ENCODE results near the gene GPN2. TPM values are rescaled to one million over a fixed set of nuclear protein-coding genes. Genes with fewer than 3 reads are reported as not detected.
A peak's percentile ranks its signal among the peaks of the same experiment; 100 is the strongest.

GPN2 gene
- total RNA-seq, 1 donor from 2014 or later: 26.4 TPM

GRCh38 chr1:26862781-26863684, 27.1 kb downstream of the GPN2 start, which contains the start of gene SFN:
Gene SFN, plus strand, starts transcription at chr1:26863149. Its CDS starts 64 bp downstream, at chr1:26863213.
- Mint-ChIP-seq H3K4me1 (ENCODE audit: unreplicated experiment) (peaks cover 22% of the 10 kb centered on the region), H3K27me3 (ENCODE audit: unreplicated experiment) (no peaks in the 10 kb centered on the region), H3K36me3 (ENCODE audit: unreplicated experiment) (no peaks in the 10 kb centered on the region), H3K4me3 (ENCODE audit: unreplicated experiment) (peak within 1 kb of the TSS; percentile 22), H3K9me3 (ENCODE audit: unreplicated experiment) (no peaks in the 10 kb centered on the region), H3K27ac (ENCODE audit: unreplicated experiment) (no peak within 1 kb of the TSS)
- peak; percentile 18 for TF ChIP-seq CTCF (IDR thresholded peaks at IDR 0.05)
- no peak for DNase-seq (ENCODE audit: extremely low spot score, unreplicated experiment)

DNA sequence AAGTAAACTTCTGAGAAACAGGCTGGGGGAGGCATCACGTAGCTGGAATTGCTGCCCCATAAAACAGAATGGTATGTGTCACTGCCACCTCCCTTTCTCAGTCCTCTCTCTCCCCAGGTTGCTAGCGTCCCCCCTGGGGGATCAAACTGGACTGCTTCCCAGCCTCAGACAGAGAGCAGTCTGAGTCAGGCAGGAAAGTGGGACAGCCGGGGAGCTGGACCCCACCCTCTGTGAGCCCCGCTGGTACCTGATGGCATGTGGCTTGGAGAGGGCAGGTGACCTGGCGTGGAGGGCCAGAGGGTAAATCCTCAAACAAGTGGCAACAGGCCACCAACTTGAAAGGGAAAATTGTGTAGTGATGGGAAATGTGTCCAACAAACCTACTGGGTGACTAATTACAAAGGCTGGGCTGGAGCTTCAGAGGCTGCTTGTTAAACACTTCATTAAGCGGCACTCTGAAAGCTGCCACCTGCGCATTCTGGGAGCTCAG, 28.1 kb downstream of the GPN2 start:
- no peak for TF ChIP-seq CTCF (IDR thresholded peaks at IDR 0.05)
- H3K4me3 Mint-ChIP-seq (ENCODE audit: unreplicated experiment): no peak overlapping the region
- no peak for DNase-seq (ENCODE audit: extremely low spot score, unreplicated experiment)
- H3K36me3 Mint-ChIP-seq (ENCODE audit: unreplicated experiment): no peaks in the 10 kb centered on the region
- peaks cover 22% of the 10 kb centered on the region for H3K4me1 Mint-ChIP-seq (ENCODE audit: unreplicated experiment)
- H3K27ac Mint-ChIP-seq (ENCODE audit: unreplicated experiment): no peak overlapping the region
- no peaks in the 10 kb centered on the region for H3K27me3 Mint-ChIP-seq (ENCODE audit: unreplicated experiment)
- H3K9me3 Mint-ChIP-seq (ENCODE audit: unreplicated experiment): no peaks in the 10 kb centered on the region

- Mint-ChIP-seq H3K27me3 (ENCODE audit: unreplicated experiment) (no peaks in the 10 kb centered on the region), H3K4me3 (ENCODE audit: unreplicated experiment) (no peak overlapping the region), H3K9me3 (ENCODE audit: unreplicated experiment) (no peaks in the 10 kb centered on the region), H3K27ac (ENCODE audit: unreplicated experiment) (peak overlapping the region; percentile 44), H3K36me3 (ENCODE audit: unreplicated experiment) (no peaks in the 10 kb centered on the region), H3K4me1 (ENCODE audit: unreplicated experiment) (peaks cover 22% of the 10 kb centered on the region)
- DNase-seq (ENCODE audit: extremely low spot score, unreplicated experiment): no peak
- TF ChIP-seq CTCF (IDR thresholded peaks at IDR 0.05): peak; percentile 41
Observed at GRCh38 chr1:26861286-26861701, 28.8 kb downstream of the GPN2 start.

- Mint-ChIP-seq H3K9me3 (ENCODE audit: unreplicated experiment) (no peaks in the 10 kb centered on the region), H3K4me1 (ENCODE audit: unreplicated experiment) (peaks cover 9% of the 10 kb centered on the region), H3K27ac (ENCODE audit: unreplicated experiment) (no peak overlapping the region), H3K4me3 (ENCODE audit: unreplicated experiment) (no peak overlapping the region), H3K36me3 (ENCODE audit: unreplicated experiment) (peaks cover 8% of the 10 kb centered on the region), H3K27me3 (ENCODE audit: unreplicated experiment) (no peaks in the 10 kb centered on the region)
- TF ChIP-seq CTCF (IDR thresholded peaks at IDR 0.05): no peak
- DNase-seq (ENCODE audit: extremely low spot score, unreplicated experiment): no peak
Observed at GRCh38 chr1:26858891-26859640, 31.0 kb downstream of the GPN2 start.

DNA sequence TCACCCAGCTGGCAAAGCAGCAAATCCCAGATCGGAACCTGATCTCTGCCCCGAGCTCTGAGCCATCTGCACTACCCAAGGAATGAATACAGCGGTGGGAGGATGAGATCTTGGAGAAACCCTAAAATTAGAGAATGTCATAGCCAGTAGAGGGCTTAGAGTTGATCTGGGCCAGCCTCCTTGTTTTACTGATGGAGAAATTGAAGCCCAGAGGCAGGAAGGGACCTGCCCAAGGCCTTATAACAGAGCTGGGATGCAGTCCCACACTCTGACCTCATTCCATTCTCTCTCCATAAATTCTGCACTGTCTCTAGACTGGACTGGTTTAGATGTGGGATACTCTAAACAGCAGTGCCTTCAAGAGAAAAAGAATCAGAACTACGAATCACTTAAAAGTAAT, 31.9 kb downstream of the GPN2 start:
- H3K27me3 Mint-ChIP-seq (ENCODE audit: unreplicated experiment): no peaks in the 10 kb centered on the region

More for the DNA sequence above, 31.9 kb downstream of the GPN2 start:
- H3K36me3 Mint-ChIP-seq (ENCODE audit: unreplicated experiment): peaks cover 13% of the 10 kb centered on the region
- H3K9me3 Mint-ChIP-seq (ENCODE audit: unreplicated experiment): no peaks in the 10 kb centered on the region
- no peak overlapping the region for H3K27ac Mint-ChIP-seq (ENCODE audit: unreplicated experiment)
- TF ChIP-seq CTCF (IDR thresholded peaks at IDR 0.05): no peak
- no peak overlapping the region for H3K4me3 Mint-ChIP-seq (ENCODE audit: unreplicated experiment)
- peaks cover 6% of the 10 kb centered on the region for H3K4me1 Mint-ChIP-seq (ENCODE audit: unreplicated experiment)
- no peak for DNase-seq (ENCODE audit: extremely low spot score, unreplicated experiment)

All from osteocyte (in vitro differentiated cells).